H1 (cell line): ENCODE data around the gene FAM171A1. TPM values are rescaled to one million over a fixed set of nuclear protein-coding genes. Genes with fewer than 3 reads are reported as not detected.

ENCODE experiments used
- CTCF ChIA-PET: fragments of 300-600 bp; sonication (Branson Sonifier 250); formaldehyde crosslinking; loops from one replicate; lab custom pipeline; 2021; ENCODE audit not compliant: partially characterized antibody; lab: Charles Lee
- POLR2A ChIA-PET: fragments of 300-600 bp; sonication (Branson Sonifier 250); formaldehyde crosslinking; loops from one replicate; lab custom pipeline; 2021; ENCODE audit warnings: inconsistent platforms; ENCODE audit not compliant: partially characterized antibody; lab: Charles Lee
- DNase-seq, 2 experiments: peaks; one replicate each; pipeline versions ENCODE4 v3.0.0 to v3.0.0-alpha.2; 2010 to 2022; ENCODE audit warnings: low spot score in 2 of 2, low read depth in 1 of 2, mixed read lengths in 1 of 2
- FAIRE-seq: peaks from 2 replicates; lab custom pipeline; 2011; peaks lifted over from hg19 to GRCh38; lab: Jason Lieb, UNC
- H2AFZ ChIP-seq: 2 replicates; pipeline ENCODE4 v1.8.1; 2012; ENCODE audit warnings: low read length, inconsistent platforms
- H2AK5ac ChIP-seq: 2 replicates; pipeline ENCODE4 v1.6.1; 2013; ENCODE audit warnings: low read depth, low read length
- H2BK120ac ChIP-seq: replicated peaks from 2 replicates; pipeline ENCODE3; 2013; ENCODE audit warnings: low read depth, low read length, inconsistent platforms
- H2BK12ac ChIP-seq: 2 replicates; pipeline ENCODE4 v1.6.1; 2013; ENCODE audit warnings: low read depth, low read length
- H2BK15ac ChIP-seq: 2 replicates; pipeline ENCODE4 v1.6.1; 2013; ENCODE audit warnings: low read length
- H2BK20ac ChIP-seq: 2 replicates; pipeline ENCODE4 v1.6.1; 2013; ENCODE audit warnings: low read length
- H2BK5ac ChIP-seq: 2 replicates; pipeline ENCODE4 v1.6.1; 2013; ENCODE audit warnings: low read depth, low read length
- H3K14ac ChIP-seq: 2 replicates; pipeline ENCODE4 v1.6.1; 2013; ENCODE audit warnings: inconsistent platforms; ENCODE audit not compliant: insufficient read length
- H3K18ac ChIP-seq: 2 replicates; pipeline ENCODE4 v1.6.1; 2013; ENCODE audit warnings: low read length; ENCODE audit errors: extremely low read depth
- H3K23ac ChIP-seq: 2 replicates; pipeline ENCODE4 v1.6.1; 2013; ENCODE audit warnings: inconsistent platforms; ENCODE audit not compliant: insufficient read length
- H3K23me2 ChIP-seq: 2 replicates; pipeline ENCODE4 v1.6.1; 2013; ENCODE audit warnings: low read depth, low read length
- H3K27ac ChIP-seq: 2 replicates; pipeline ENCODE4 v1.6.1; 2011; ENCODE audit warnings: low read depth, low read length, inconsistent platforms
- H3K27me3 ChIP-seq, 4 experiments: replicated peaks in 1 of 4; 1 replicate in 1 of 4; 2 replicates in 3 of 4; pipeline versions ENCODE4 v1.6.1 to v1.8.1; 2011 to 2013; ENCODE audit warnings: low read length in 3 of 4, mild to moderate bottlenecking in 3 of 4, inconsistent platforms in 2 of 4, mixed read lengths in 2 of 4, moderate library complexity in 1 of 4; ENCODE audit not compliant: control insufficient read depth in 3 of 4, insufficient read depth in 3 of 4; ENCODE audit errors: extremely low read depth in 1 of 4
- H3K36me3 ChIP-seq, 4 experiments: 2 replicates each; pipeline versions ENCODE4 v1.6.1 to v1.8.1; 2011 to 2013; ENCODE audit warnings: mild to moderate bottlenecking in 4 of 4, low read length in 3 of 4, moderate library complexity in 2 of 4, control low read depth in 1 of 4, inconsistent platforms in 1 of 4; ENCODE audit not compliant: insufficient read depth in 4 of 4, control insufficient read depth in 2 of 4
- H3K4ac ChIP-seq: replicated peaks from 2 replicates; pipeline ENCODE3; 2013; ENCODE audit warnings: low read length, low read depth, mixed read lengths, inconsistent platforms; ENCODE audit not compliant: insufficient read length
- H3K4me1 ChIP-seq, 4 experiments: replicated peaks in 1 of 4; 1 replicate in 1 of 4; 2 replicates in 3 of 4; pipeline versions ENCODE4 v1.6.1 to v1.8.1; 2011 to 2013; ENCODE audit warnings: low read length in 3 of 4, inconsistent platforms in 2 of 4, mixed read lengths in 1 of 4; ENCODE audit not compliant: insufficient read depth in 4 of 4, control insufficient read depth in 3 of 4
- H3K4me2 ChIP-seq, 2 experiments: 2 replicates each; pipeline versions ENCODE4 v1.6.1 to v1.8.1; 2011 to 2013; ENCODE audit warnings: low read depth in 2 of 2, low read length in 2 of 2, control low read depth in 1 of 2, inconsistent platforms in 1 of 2, mild to moderate bottlenecking in 1 of 2; ENCODE audit not compliant: insufficient read depth in 1 of 2
- H3K4me3 ChIP-seq, 4 experiments: fragments of 200-600, 300-600 bp in 1 of 4; sonication (generic), shearing (Covaris generic), sonication (Bioruptor Twin) in 1 of 4; 2 replicates each; pipeline versions ENCODE4 v1.5.1 to v1.8.1; 2011 to 2016; ENCODE audit warnings: low read length in 4 of 4, low read depth in 3 of 4, control low read depth in 2 of 4, inconsistent platforms in 2 of 4, mild to moderate bottlenecking in 2 of 4, mixed read lengths in 1 of 4, moderate library complexity in 1 of 4; ENCODE audit not compliant: insufficient read depth in 2 of 4; ENCODE audit errors: extremely low read depth in 1 of 4
- H3K56ac ChIP-seq: replicated peaks from 2 replicates; pipeline ENCODE3; 2013; ENCODE audit warnings: low read depth, mild to moderate bottlenecking, mixed read lengths, low read length, inconsistent platforms; ENCODE audit not compliant: insufficient read length
- H3K79me1 ChIP-seq: 2 replicates; pipeline ENCODE4 v1.6.1; 2013; ENCODE audit warnings: low read depth, low read length, control low read depth
- H3K79me2 ChIP-seq, 2 experiments: 2 replicates each; pipeline versions ENCODE4 v1.6.1 to v1.8.1; 2012 to 2013; ENCODE audit warnings: low read length in 2 of 2, mild to moderate bottlenecking in 2 of 2, inconsistent platforms in 1 of 2; ENCODE audit not compliant: insufficient read depth in 2 of 2, control insufficient read depth in 1 of 2
- H3K9ac ChIP-seq, 4 experiments: replicated peaks in 1 of 4; 1 replicate in 1 of 4; 2 replicates in 3 of 4; pipeline versions ENCODE4 v1.6.1 to v1.8.1; 2011 to 2013; ENCODE audit warnings: low read depth in 3 of 4, low read length in 3 of 4, control low read depth in 2 of 4, mild to moderate bottlenecking in 2 of 4, moderate library complexity in 2 of 4, inconsistent platforms in 1 of 4; ENCODE audit errors: extremely low read depth in 1 of 4
- H3K9me3 ChIP-seq, 2 experiments: 2 replicates each; pipeline versions ENCODE4 v1.6.1 to v1.8.1; 2012 to 2013; ENCODE audit warnings: mild to moderate bottlenecking in 2 of 2, moderate library complexity in 2 of 2, control low read depth in 1 of 2, inconsistent platforms in 1 of 2, low read depth in 1 of 2, low read length in 1 of 2, mixed read lengths in 1 of 2; ENCODE audit not compliant: insufficient read depth in 2 of 2
- H4K20me1 ChIP-seq, 2 experiments: replicated peaks in 1 of 2; 2 replicates each; pipeline versions ENCODE3 to v1.8.1; 2011 to 2013; ENCODE audit warnings: inconsistent platforms in 2 of 2, low read length in 2 of 2, mild to moderate bottlenecking in 1 of 2; ENCODE audit not compliant: insufficient read depth in 2 of 2, control insufficient read depth in 1 of 2
- H4K5ac ChIP-seq: 2 replicates; pipeline ENCODE4 v1.6.1; 2013; ENCODE audit warnings: low read length, low read depth, mixed read lengths, inconsistent platforms; ENCODE audit not compliant: insufficient read length
- H4K8ac ChIP-seq: 2 replicates; pipeline ENCODE4 v1.8.0; 2013; ENCODE audit warnings: mild to moderate bottlenecking, moderate library complexity, low read length, inconsistent platforms; ENCODE audit not compliant: insufficient read depth; ENCODE audit errors: extremely low read depth
- H4K91ac ChIP-seq: replicated peaks from 2 replicates; pipeline ENCODE3; 2013; ENCODE audit warnings: low read length, mixed read lengths, inconsistent platforms; ENCODE audit not compliant: insufficient read length
- ATF2 ChIP-seq: IDR thresholded peaks from 2 replicates; pipeline ENCODE4 v1.6.1; 2012; ENCODE audit warnings: low read length, inconsistent platforms
- CHD1 ChIP-seq: IDR thresholded peaks from 2 replicates; pipeline ENCODE4 v1.6.1; 2012; ENCODE audit warnings: low read depth, low read length, improper control_type of control experiment
- HDAC2 ChIP-seq, 2 experiments: fragments of 300-600 bp in 1 of 2; sonication (generic) in 1 of 2; IDR thresholded peaks; 2 replicates each; pipeline ENCODE4 v1.6.1; 2011 to 2012; ENCODE audit warnings: low read depth in 2 of 2, low read length in 2 of 2, mild to moderate bottlenecking in 2 of 2, moderate library complexity in 2 of 2, borderline replicate concordance in 1 of 2, inconsistent platforms in 1 of 2
- KDM4A ChIP-seq: IDR thresholded peaks from one replicate; pipeline ENCODE4 v1.7.1; 2012; ENCODE audit warnings: low read depth, mild to moderate bottlenecking, moderate library complexity, low read length, inconsistent platforms; ENCODE audit not compliant: severe bottlenecking
- NANOG ChIP-seq: IDR thresholded peaks from 2 replicates; pipeline ENCODE4 v1.6.1; 2011; ENCODE audit warnings: low read length, low read depth, mild to moderate bottlenecking, inconsistent platforms; ENCODE audit not compliant: insufficient read depth, poor library complexity, severe bottlenecking
- POLR2A ChIP-seq, 2 experiments: IDR thresholded peaks; 1 replicate in 1 of 2; 2 replicates in 1 of 2; pipeline ENCODE4 v1.6.1; 2011; ENCODE audit warnings: low read depth in 2 of 2, low read length in 2 of 2, mild to moderate bottlenecking in 2 of 2; ENCODE audit errors: control extremely low read depth in 1 of 2
- RNF2 ChIP-seq: fragments of 200-900, 300-1000 bp; sonication (generic); IDR thresholded peaks from 2 replicates; pipeline ENCODE4 v1.7.1; 2016; ENCODE audit warnings: borderline replicate concordance, low read depth, mild to moderate bottlenecking, antibody characterized with exemption, low read length; ENCODE audit not compliant: poor library complexity, severe bottlenecking; ENCODE audit errors: missing control alignments
- SIN3A ChIP-seq, 2 experiments: IDR thresholded peaks in 1 of 2; conservative IDR thresholded peaks in 1 of 2; 2 replicates each; pipeline ENCODE4 v1.6.1; 2011 to 2012; ENCODE audit warnings: low read length in 2 of 2, improper control_type of control experiment in 1 of 2, low read depth in 1 of 2, mild to moderate bottlenecking in 1 of 2
- SP2 ChIP-seq: IDR thresholded peaks from 2 replicates; pipeline ENCODE4 v1.6.1; 2012; ENCODE audit warnings: mild to moderate bottlenecking, low read length, inconsistent platforms
- SP4 ChIP-seq: IDR thresholded peaks from 2 replicates; pipeline ENCODE4 v1.6.1; 2012; ENCODE audit warnings: low read length, inconsistent platforms
- TEAD4 ChIP-seq: IDR thresholded peaks from 2 replicates; pipeline ENCODE4 v1.6.1; 2012; ENCODE audit warnings: low read depth, low read length, inconsistent platforms, mixed read lengths
- YY1 ChIP-seq: IDR thresholded peaks from 2 replicates; pipeline ENCODE4 v1.6.1; 2011; ENCODE audit warnings: low read depth, mild to moderate bottlenecking, low read length
- WGBS, 2 experiments: shearing (Covaris generic) in 1 of 2; methylation state at CpG; one replicate each; pipeline versions ENCODE4 v1.1.6 to v1.1.7; 2013 to 2015; ENCODE audit warnings: low lambda C conversion rate in 2 of 2, mixed read lengths in 2 of 2, inconsistent platforms in 1 of 2, low coverage in 1 of 2, missing lambda C conversion rate in 1 of 2; ENCODE audit not compliant: insufficient replicate concordance in 2 of 2, insufficient coverage in 1 of 2, insufficient read length in 1 of 2; ENCODE audit errors: extremely low coverage in 1 of 2, missing lambda C conversion rate in 1 of 2; 5-methylcytosine and 5-hydroxymethylcytosine counted together
- polyA plus RNA-seq, 7 experiments: library from polyadenylated mRNA; depleted of rRNA in 3 of 7; stranded (reverse) in 5 of 7; unstranded in 2 of 7; fragments of >200 nt in 5 of 7; fragments of 200-250 nt in 2 of 7; gene quantifications; 1 replicate in 5 of 7; 2 replicates in 1 of 7; 4 replicates in 1 of 7; pipeline versions ENCODE4 v1.2.1 to v1.2.3, GENCODE V29; 2011 to 2013; ENCODE audit warnings: missing spikeins in 2 of 7, mixed read lengths in 2 of 7
- total RNA-seq: library from RNA; stranded (reverse); fragmentation: NEBNext Ultra II Directional; extraction: Animal tissue kit (Norgen Biotek cat#: 25700); gene quantifications from 2 replicates; pipeline ENCODE4 v1.2.1, GENCODE V29; 2021

FAM171A1 gene
- total and polyA plus RNA-seq, 2 of the 8 experiments (the other 6 are each of a cell fraction or from before 2014, with no cell fraction given): 26.6 to 42.1 TPM

- Histone ChIP-seq H2BK120ac (no peak overlapping the region), H3K27ac (no peak overlapping the region), H3K23ac (no peak overlapping the region), H2BK5ac (no peak overlapping the region), H4K91ac (no peak overlapping the region), H3K36me3 (no peaks in the 10 kb centered on the region), H2BK12ac (no peak overlapping the region), H3K18ac (no peak overlapping the region), H3K4me1 (peaks cover 8 to 15% (median 12%) of the 10 kb centered on the region in 4 experiments), H2BK15ac (no peak overlapping the region), H3K79me2 (no peaks in the 10 kb centered on the region), H3K14ac (no peak overlapping the region), H3K9ac (no peak overlapping the region), H4K5ac (no peak overlapping the region), H3K56ac (no peak overlapping the region), H2BK20ac (no peak overlapping the region), H3K79me1 (no peaks in the 10 kb centered on the region), H3K4ac (no peak overlapping the region), H4K8ac (no peak overlapping the region), H2AFZ (no peak overlapping the region), H4K20me1 (peaks cover 0 to 4% of the 10 kb centered on the region in 2 experiments), H3K9me3 (no peaks in the 10 kb centered on the region), H2AK5ac (no peak overlapping the region), H3K27me3 (no peaks in the 10 kb centered on the region), H3K4me3 (no peak overlapping the region), H3K4me2 (no peak overlapping the region), H3K23me2 (no peaks in the 10 kb centered on the region)
- no peak for FAIRE-seq
- WGBS, 2 experiments: 67% methylated on average over 6 of the region's 6 CpGs; no CpG with 5 or more reads in 1 of the 2 experiments
- DNase-seq: no peak
- ChIA-PET POLR2A (no interaction called here), CTCF (interaction anchor here (1.1 to 2.1 kb wide), 3 partner anchors 9 to 45 kb away, joined by 3 to 9 read pairs (median 5); no protein-coding TSS in a partner anchor)
- TF ChIP-seq RNF2 (no peak), YY1 (no peak), SP4 (no peak), TEAD4 (0 out of 2 replicates have a peak, but pooled peaks have one; percentile 34), SP2 (no peak), HDAC2 (IDR thresholded peaks at IDR 0.05; ENCODE audit: borderline replicate concordance in 1 of 2, low read depth in 2 of 2, low read length in 2 of 2) (peak in 1 of 2 experiments; percentile 51; a peak in 1 of 4 replicates), SIN3A (conservative IDR thresholded peaks at IDR 0.05 in 1 of 2, IDR thresholded peaks at IDR 0.05 in 1 of 2; ENCODE audit: low read depth in 1 of 2, low read length in 2 of 2) (no peak), NANOG (no peak), POLR2A (IDR thresholded peaks at IDR 0.05; ENCODE audit: control extremely low read depth in 1 of 2, low read depth in 2 of 2, low read length in 2 of 2) (no peak), ATF2 (no peak), CHD1 (no peak), KDM4A (no peak)
Observed at GRCh38 chr10:15255961-15256360, 115.1 kb downstream of the FAM171A1 start.
